ENCODE data around the gene GLYATL2.

The GLYATL2 gene

GRCh38 chr11:58844361-58845005, at the start of gene GLYATL2:
Gene GLYATL2 (minus strand): TSS chr11:58844704. CDS start chr11:58839612, 5,092 bp downstream.
- no peak within 1 kb of the TSS for H3K27ac Mint-ChIP-seq
- no peaks in the 10 kb centered on the region for H3K9me3 Mint-ChIP-seq
- H3K27me3 Mint-ChIP-seq = peaks cover 25% of the 10 kb centered on the region
- no peak for DNase-seq
- no peaks in the 10 kb centered on the region for H3K36me3 Mint-ChIP-seq (ENCODE audit: low read depth)
- no peaks in the 10 kb centered on the region for H3K4me1 Mint-ChIP-seq (ENCODE audit: low read depth)
- no peak within 1 kb of the TSS for H3K4me3 Mint-ChIP-seq

- DNase-seq = no peak
- no peaks in the 10 kb centered on the region for H3K4me1 Mint-ChIP-seq (ENCODE audit: low read depth)
- H3K36me3 Mint-ChIP-seq (ENCODE audit: low read depth) = no peaks in the 10 kb centered on the region
These were observed 49.4 kb upstream of the GLYATL2 start for GRCh38 chr11:58893899-58894298.

GRCh38 chr11:58888579-58888978, 44.1 kb upstream of the GLYATL2 start:
- H3K27ac Mint-ChIP-seq = no peak overlapping the region
- H3K4me1 Mint-ChIP-seq (ENCODE audit: low read depth) = no peaks in the 10 kb centered on the region
- DNase-seq = no peak
- no peaks in the 10 kb centered on the region for H3K9me3 Mint-ChIP-seq
- H3K4me3 Mint-ChIP-seq = no peak overlapping the region
- H3K36me3 Mint-ChIP-seq (ENCODE audit: low read depth) = no peaks in the 10 kb centered on the region
- peaks cover 23% of the 10 kb centered on the region for H3K27me3 Mint-ChIP-seq

More at GRCh38 chr11:58893899-58894298, 49.4 kb upstream of the GLYATL2 start:
- Mint-ChIP-seq H3K27me3 (peaks cover 17% of the 10 kb centered on the region), H3K9me3 (no peaks in the 10 kb centered on the region), H3K4me3 (no peak overlapping the region), H3K27ac (no peak overlapping the region)

GRCh38 chr11:58887452-58887851, 42.9 kb upstream of the GLYATL2 start:
- Mint-ChIP-seq H3K4me3 (no peak overlapping the region), H3K4me1 (ENCODE audit: low read depth) (no peaks in the 10 kb centered on the region), H3K27me3 (peaks cover 31% of the 10 kb centered on the region), H3K27ac (no peak overlapping the region), H3K36me3 (ENCODE audit: low read depth) (no peaks in the 10 kb centered on the region), H3K9me3 (peaks cover 6% of the 10 kb centered on the region)
- no peak for DNase-seq

- Mint-ChIP-seq H3K36me3 (ENCODE audit: low read depth) (no peaks in the 10 kb centered on the region), H3K27ac (no peak overlapping the region), H3K4me1 (ENCODE audit: low read depth) (no peaks in the 10 kb centered on the region), H3K27me3 (peaks cover 32% of the 10 kb centered on the region), H3K4me3 (no peak overlapping the region), H3K9me3 (peaks cover 8% of the 10 kb centered on the region)
- DNase-seq = no peak
These were observed 36.1 kb upstream of the GLYATL2 start for GRCh38 chr11:58880625-58881024.

- Mint-ChIP-seq H3K9me3 (peaks cover 8% of the 10 kb centered on the region), H3K27ac (no peak overlapping the region), H3K27me3 (peaks cover 33% of the 10 kb centered on the region), H3K36me3 (ENCODE audit: low read depth) (no peaks in the 10 kb centered on the region), H3K4me1 (ENCODE audit: low read depth) (no peaks in the 10 kb centered on the region), H3K4me3 (no peak overlapping the region)
- DNase-seq = no peak
These were observed 35.7 kb upstream of the GLYATL2 start for GRCh38 chr11:58880166-58880565.

- H3K4me3 Mint-ChIP-seq = no peak overlapping the region
- DNase-seq = no peak
- peaks cover 14% of the 10 kb centered on the region for H3K27me3 Mint-ChIP-seq
- no peak overlapping the region for H3K27ac Mint-ChIP-seq
- H3K9me3 Mint-ChIP-seq = peaks cover 7% of the 10 kb centered on the region
- no peaks in the 10 kb centered on the region for H3K4me1 Mint-ChIP-seq (ENCODE audit: low read depth)
- H3K36me3 Mint-ChIP-seq (ENCODE audit: low read depth) = no peaks in the 10 kb centered on the region
These were observed 23.1 kb upstream of the GLYATL2 start for GRCh38 chr11:58867556-58867955.

- no peaks in the 10 kb centered on the region for H3K36me3 Mint-ChIP-seq (ENCODE audit: low read depth)
- H3K27ac Mint-ChIP-seq = no peak overlapping the region
- H3K4me3 Mint-ChIP-seq = no peak overlapping the region
- H3K9me3 Mint-ChIP-seq = peaks cover 14% of the 10 kb centered on the region
- no peak for DNase-seq
- H3K4me1 Mint-ChIP-seq (ENCODE audit: low read depth) = no peaks in the 10 kb centered on the region
- peaks cover 22% of the 10 kb centered on the region for H3K27me3 Mint-ChIP-seq
These were observed 22.3 kb upstream of the GLYATL2 start for GRCh38 chr11:58866788-58867187.

GRCh38 chr11:58864335-58864734, 19.8 kb upstream of the GLYATL2 start:
- Mint-ChIP-seq H3K4me1 (ENCODE audit: low read depth) (no peaks in the 10 kb centered on the region), H3K4me3 (no peak overlapping the region), H3K27me3 (peaks cover 30% of the 10 kb centered on the region), H3K36me3 (ENCODE audit: low read depth) (no peaks in the 10 kb centered on the region), H3K27ac (no peak overlapping the region), H3K9me3 (peaks cover 18% of the 10 kb centered on the region)
- DNase-seq = no peak

GRCh38 chr11:58863697-58864096, 19.2 kb upstream of the GLYATL2 start:
- Mint-ChIP-seq H3K4me1 (ENCODE audit: low read depth) (no peaks in the 10 kb centered on the region), H3K36me3 (ENCODE audit: low read depth) (no peaks in the 10 kb centered on the region), H3K27me3 (peaks cover 35% of the 10 kb centered on the region), H3K27ac (no peak overlapping the region), H3K9me3 (peaks cover 18% of the 10 kb centered on the region), H3K4me3 (no peak overlapping the region)
- DNase-seq = no peak

GRCh38 chr11:58861533-58861932, 17.0 kb upstream of the GLYATL2 start:
- no peak for DNase-seq
- Mint-ChIP-seq H3K4me1 (ENCODE audit: low read depth) (no peaks in the 10 kb centered on the region), H3K27me3 (peaks cover 36% of the 10 kb centered on the region), H3K9me3 (peaks cover 18% of the 10 kb centered on the region), H3K27ac (no peak overlapping the region), H3K36me3 (ENCODE audit: low read depth) (no peaks in the 10 kb centered on the region), H3K4me3 (no peak overlapping the region)

- Mint-ChIP-seq H3K4me3 (no peak overlapping the region), H3K9me3 (peaks cover 4% of the 10 kb centered on the region), H3K27me3 (peaks cover 17% of the 10 kb centered on the region), H3K36me3 (ENCODE audit: low read depth) (no peaks in the 10 kb centered on the region), H3K27ac (no peak overlapping the region), H3K4me1 (ENCODE audit: low read depth) (no peaks in the 10 kb centered on the region)
- DNase-seq = no peak
These were observed 12.3 kb upstream of the GLYATL2 start for GRCh38 chr11:58856806-58857205.

- no peak for DNase-seq
- Mint-ChIP-seq H3K9me3 (no peaks in the 10 kb centered on the region), H3K4me1 (ENCODE audit: low read depth) (no peaks in the 10 kb centered on the region), H3K36me3 (ENCODE audit: low read depth) (no peaks in the 10 kb centered on the region), H3K27ac (no peak overlapping the region), H3K27me3 (peaks cover 25% of the 10 kb centered on the region), H3K4me3 (no peak overlapping the region)
These were observed 882 bp upstream of the GLYATL2 start for GRCh38 chr11:58845386-58845785.

- H3K4me3 Mint-ChIP-seq = no peak overlapping the region
- no peak for DNase-seq
- H3K27me3 Mint-ChIP-seq = peaks cover 22% of the 10 kb centered on the region
These were observed 6.7 kb downstream of the GLYATL2 start for GRCh38 chr11:58837707-58838388.

GRCh38 chr11:58832056-58832645, 12.4 kb downstream of the GLYATL2 start:
- Mint-ChIP-seq H3K4me3 (no peak overlapping the region), H3K9me3 (no peaks in the 10 kb centered on the region), H3K36me3 (ENCODE audit: low read depth) (no peaks in the 10 kb centered on the region), H3K27ac (no peak overlapping the region), H3K4me1 (ENCODE audit: low read depth) (no peaks in the 10 kb centered on the region), H3K27me3 (peaks cover 35% of the 10 kb centered on the region)
- no peak for DNase-seq

More at GRCh38 chr11:58837707-58838388, 6.7 kb downstream of the GLYATL2 start:
- no peaks in the 10 kb centered on the region for H3K9me3 Mint-ChIP-seq
- H3K36me3 Mint-ChIP-seq (ENCODE audit: low read depth) = no peaks in the 10 kb centered on the region
- no peaks in the 10 kb centered on the region for H3K4me1 Mint-ChIP-seq (ENCODE audit: low read depth)
- no peak overlapping the region for H3K27ac Mint-ChIP-seq

Measured in activated T-cell treated with anti-CD3 and anti-CD28 coated beads, Interleukin-2, amount 50 U/mL, for 24 hours (primary cell).